NCI-H510A treated with DMSO at 0.1 percent for 48 hours (cell line): ENCODE results near the gene CAVIN4.

ENCODE experiments used
- DNase-seq: peaks from one replicate; lab custom pipeline; 2025; lab: John Stamatoyannopoulos, UW

CAVIN4 gene, protein sequence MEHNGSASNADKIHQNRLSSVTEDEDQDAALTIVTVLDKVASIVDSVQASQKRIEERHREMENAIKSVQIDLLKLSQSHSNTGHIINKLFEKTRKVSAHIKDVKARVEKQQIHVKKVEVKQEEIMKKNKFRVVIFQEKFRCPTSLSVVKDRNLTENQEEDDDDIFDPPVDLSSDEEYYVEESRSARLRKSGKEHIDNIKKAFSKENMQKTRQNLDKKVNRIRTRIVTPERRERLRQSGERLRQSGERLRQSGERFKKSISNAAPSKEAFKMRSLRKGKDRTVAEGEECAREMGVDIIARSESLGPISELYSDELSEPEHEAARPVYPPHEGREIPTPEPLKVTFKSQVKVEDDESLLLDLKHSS

DNA sequence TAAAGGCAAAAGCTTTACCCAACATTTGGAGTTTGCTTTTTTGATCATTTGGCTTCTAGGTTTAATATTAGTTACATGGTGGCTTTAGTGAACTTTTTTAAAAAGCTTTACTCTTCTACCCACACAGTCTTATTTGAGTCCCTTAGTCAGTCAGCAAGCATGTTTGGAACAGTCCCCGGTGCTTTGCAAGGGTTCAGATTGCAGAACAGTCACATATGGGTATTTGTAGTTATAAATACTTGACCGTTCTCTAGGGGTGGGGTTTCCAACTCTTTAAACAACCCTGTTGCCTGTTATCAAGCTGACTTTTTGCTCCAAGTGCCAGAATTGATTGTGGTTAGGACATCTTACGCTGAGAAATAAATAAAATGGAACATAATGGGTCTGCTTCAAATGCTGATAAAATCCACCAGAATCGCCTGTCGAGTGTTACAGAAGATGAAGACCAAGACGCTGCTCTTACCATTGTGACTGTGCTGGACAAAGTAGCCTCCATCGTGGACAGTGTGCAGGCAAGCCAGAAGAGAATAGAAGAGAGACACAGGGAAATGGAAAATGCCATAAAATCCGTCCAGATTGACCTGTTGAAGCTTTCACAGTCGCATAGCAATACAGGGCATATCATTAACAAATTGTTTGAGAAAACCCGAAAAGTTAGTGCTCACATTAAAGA is at the start of gene CAVIN4:
Gene CAVIN4 (plus strand): TSS at position 304 of the 673 bp plus-strand sequence. CDS start 65 bp downstream, at position 369.
- DNase-seq: no peak

DNA sequence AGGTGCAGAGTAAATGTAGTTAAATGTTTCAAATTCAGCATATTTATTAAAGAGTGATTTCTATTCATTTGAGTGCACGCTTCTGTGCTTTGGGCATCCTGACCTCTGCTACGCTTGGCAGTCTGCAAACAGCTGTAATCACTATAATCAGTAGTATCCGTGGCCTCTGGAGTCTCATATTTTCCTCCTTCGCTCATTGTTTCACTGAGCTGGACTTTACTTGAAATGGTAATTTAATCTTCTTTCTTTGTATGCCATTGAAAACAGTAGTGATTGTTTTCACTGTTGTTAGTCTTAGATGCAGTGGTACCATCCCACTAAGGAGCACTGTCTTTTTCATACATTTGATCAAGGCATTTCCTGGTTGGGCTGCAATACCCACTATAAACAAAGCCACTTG is 43.5 kb upstream of the CAVIN4 start:
- no peak for DNase-seq

DNA sequence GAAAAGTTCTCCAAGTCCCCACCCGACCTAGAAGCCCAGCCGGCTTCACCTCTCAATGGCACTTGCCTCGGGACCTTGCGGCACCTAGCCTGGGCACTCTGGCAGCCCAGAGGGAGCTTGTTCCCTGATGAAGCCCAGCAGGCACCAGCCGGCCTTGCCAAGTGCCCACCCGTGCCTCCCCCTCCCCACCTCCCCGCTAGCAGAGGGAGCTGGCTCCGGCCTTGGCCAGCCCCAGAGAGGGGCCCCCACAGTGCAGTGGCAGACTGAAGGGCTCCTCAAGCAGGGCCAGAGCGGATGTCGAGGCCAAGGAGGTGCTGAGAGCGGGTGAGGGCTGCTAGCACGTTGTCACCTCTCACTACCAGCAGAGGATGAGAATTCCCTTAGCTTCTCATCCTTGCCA is 37.6 kb upstream of the CAVIN4 start:
- DNase-seq: no peak

DNA sequence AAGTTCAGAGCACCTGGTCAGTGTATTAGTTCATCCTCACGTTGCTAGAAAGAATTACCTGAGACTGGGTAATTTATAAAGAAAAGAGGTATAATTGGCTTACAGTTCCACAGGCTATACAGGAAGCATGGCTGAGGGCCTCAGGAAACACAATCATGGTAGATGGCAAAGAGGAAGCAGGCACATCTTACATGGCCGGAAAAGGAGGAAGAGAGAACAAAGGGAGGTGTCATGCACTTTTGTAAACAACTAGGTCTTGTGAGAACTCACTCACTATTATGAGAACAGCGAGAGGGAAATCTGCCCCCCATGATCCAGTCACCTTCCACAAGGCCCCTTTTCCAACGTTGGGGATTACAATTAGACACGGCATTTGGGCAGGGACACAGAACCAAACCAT is 28.8 kb upstream of the CAVIN4 start:
- no peak for DNase-seq

DNA sequence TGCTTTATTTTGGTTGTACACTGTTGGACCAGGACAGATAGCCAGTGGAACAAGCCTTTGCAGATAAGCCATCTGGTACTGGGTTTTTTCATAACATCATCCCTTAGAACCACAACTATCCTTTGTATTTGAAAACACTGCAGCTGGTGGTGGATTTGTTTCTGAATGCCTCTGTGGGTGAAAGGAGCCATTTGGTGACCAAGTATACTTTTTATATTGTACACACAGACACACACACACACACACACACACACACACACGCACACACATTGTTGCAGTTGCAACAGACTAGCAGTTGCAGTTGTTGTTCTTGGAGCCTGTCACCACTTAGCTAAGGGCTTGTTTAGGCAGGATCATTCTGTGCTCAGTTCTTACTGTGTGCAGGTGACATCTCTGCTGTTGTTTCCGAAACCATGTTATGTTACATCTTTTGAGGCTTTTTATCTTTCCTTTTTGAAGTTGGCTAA is 22.9 kb upstream of the CAVIN4 start:
- DNase-seq: no peak

DNA sequence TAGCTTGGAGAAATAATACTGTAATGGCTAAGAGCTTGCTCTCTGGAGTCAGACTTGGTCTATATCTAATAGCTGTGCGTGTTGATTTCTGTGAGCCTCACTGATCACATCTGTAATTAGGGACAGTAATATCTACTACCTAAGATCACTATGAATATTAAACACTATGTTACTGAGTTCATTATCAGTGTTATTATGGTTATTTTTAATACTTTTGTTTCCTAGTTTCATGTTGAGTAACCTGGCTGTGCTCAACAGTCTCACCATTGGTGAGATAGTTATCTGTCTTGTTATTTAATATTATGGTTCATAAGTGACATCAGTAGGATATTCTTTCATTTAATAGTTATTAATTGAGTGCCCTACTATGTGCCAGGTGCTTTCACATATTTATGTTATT is 22.4 kb upstream of the CAVIN4 start:
- no peak for DNase-seq

DNA sequence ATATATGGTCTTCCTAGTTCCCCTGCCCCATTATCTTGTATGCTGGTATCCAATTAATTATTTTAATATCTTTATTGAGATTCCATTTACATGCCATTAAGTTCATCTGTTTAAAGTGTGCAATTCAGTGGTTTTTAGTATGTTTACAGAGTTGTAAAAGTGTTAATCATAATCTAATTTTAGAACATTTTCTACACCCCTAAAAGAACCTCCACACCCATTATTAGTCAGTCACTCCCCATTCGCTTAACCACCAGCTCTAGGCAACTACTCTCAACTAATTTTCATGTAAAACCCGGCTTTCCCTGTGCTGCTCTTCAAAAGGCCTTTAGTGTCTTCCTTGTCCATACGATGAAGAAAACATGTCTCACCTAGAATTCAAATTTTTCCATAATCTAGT is 20.8 kb upstream of the CAVIN4 start:
- DNase-seq: no peak

DNA sequence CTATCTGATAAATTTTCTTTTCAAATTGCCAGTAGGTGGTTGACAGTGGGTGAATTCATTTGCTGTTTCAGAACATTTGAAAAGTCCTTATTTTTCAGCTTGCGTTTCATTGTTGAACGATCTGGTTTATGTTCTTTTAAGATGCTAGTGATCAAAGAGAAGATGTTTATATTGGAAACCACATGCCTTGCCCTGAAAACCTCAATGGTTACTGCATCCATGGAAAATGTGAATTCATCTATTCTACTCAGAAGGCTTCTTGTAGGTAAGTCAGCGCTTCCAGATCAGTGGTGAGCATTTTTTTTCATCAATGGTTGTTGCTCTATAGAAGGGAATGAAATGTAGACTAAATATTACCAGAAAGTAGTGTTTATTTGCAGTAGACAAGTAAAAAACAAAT is 16.6 kb upstream of the CAVIN4 start:
- no peak for DNase-seq

DNA sequence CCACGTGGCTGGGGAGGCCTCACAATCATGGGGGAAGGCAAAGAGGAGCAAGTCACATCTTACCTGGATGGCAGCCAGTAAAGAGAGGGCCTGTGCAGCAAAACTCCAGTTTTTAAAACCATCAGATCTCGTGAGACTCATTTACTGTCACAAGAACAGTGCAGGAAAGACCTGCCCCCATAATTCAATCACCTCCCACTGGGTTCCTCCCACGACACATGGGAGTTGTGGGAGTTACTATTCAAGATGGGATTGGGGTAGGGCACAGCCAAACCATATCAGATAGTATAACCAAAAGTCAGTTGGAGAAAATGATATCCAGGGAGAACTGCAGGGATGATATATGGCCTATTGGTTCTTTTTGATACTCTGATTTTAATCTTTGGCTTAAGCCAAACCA is 10.0 kb upstream of the CAVIN4 start:
- no peak for DNase-seq

DNA sequence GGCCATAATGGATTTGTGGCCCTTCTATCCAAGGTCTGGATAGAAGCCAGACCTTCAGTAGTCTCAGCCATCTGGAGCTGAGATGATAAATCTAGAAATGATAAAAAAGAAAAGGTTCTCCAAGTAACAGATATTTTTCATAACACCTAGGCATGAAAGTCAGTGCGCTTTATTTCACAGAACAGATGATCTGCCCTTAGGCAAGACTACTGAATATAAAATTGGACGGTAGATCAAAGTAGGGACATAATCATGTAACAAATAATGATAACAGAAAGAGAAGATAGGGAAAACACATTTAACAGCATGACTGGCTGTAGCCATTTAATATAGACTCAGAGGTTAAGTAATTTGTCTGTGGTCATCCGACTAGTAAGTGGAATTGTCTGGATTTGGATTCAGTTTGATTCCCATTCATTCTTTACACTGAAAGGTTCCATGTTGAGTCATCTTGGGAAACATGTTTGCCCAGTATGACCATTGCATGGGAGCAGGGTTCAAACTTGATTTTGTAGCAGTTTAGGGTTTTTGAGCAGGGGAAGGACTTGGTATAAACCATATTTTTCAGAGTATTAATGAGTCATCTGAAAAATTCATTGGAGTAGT is 4.1 kb upstream of the CAVIN4 start:
- DNase-seq: no peak

DNA sequence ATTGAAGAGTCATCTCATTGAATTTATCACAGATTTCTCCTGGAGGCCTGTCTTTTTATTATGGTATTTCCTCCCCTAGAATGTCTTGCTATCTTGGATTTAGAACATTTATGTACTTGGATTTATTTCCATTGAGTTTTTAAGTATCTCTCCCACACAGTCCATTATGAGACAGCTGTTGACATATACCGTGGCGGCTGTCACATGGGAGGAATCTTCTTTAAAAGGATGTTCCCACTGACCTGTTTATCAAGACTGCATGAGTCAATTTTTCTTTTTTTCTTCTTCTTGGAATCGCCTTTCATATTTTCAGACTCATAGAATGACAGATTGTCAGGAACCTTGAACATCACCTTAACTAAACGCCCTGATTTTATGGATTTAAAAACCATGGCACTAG is 2.9 kb upstream of the CAVIN4 start:
- no peak for DNase-seq

DNA sequence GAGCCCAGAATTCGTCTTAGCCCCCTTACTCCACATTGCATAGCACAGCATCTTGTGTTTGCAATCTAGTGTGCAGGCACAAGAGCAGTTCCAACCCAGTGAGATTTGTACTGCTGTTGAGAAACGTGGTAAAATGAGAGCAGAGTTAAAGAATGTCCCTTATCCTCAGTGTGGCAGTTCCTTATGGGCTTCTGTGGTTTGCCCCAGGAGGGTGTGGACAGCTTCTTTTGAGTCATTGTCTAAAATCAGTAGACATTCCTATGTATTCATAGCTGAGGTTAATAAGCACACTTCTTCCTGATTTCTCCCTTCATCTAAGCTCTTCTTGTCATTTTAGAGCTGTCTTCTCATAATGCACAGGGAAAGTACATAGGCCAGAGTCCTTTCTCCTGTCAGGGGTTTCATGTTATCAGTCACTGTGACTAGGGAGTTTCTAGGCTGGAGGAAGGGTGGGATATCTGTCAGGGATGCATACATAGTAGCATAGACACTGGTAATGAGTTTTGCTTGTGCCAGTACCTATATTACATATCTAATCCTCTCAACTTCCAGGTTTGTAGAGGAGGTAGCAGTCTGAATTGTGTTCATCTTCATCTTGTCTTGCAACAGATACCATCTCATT is 2.0 kb upstream of the CAVIN4 start:
- no peak for DNase-seq

DNA sequence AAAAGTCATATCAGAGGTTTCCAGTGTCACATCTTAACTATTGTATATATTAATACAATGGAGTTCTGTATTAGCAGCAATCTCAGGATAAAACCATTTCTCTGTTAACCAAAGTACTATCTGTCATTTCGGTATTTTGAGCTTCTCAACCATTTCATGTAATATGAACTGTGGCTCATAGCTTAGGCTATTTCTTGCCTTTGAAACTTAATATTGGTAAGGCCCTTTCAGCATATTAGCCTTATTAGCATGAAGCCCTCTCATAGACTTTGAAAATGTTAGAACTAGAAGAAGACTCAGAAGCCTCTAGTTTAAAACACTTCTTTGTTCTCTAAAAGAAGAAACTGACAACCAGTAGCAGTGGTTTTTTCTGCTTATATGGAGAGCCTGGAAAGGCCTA is 731 bp downstream of the CAVIN4 start:
- no peak for DNase-seq

DNA sequence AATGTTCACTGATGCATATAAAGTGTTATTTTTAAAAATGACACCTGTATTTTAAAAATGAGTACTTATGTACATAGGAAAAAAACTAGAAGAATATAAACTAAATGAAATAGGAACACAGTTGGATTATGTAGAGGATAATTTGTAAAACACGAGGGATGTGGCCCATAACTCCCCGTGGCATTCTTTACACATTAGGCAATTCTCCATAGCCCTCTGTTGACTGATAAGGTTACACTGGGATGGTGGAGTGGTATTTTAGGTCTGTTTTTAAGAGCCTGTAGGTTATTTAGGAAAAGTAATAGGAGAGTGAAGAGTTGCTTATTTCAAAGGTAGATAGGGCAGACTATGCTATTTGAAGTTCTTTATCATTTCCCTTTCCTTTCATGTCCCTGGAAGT is 1.8 kb downstream of the CAVIN4 start:
- DNase-seq: no peak

DNA sequence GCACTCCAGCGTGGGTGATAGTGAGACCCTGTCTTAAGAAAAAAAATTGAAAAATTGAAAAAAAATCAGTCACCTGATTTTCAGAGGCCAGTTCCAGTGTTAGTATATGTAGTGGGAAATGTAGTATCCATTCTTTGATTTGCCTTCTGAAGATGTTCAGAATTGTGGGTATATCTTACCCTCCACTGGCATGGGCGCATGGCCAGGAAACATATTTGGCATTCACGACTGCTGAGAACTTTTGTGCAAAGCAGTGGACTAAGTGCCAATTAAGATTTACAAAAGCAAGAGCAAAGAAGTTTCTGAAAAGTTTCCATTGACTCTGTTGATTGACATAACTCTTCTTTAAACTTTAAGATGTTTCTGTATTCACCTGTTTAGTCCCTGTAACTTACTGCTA is 2.4 kb downstream of the CAVIN4 start:
- no peak for DNase-seq

DNA sequence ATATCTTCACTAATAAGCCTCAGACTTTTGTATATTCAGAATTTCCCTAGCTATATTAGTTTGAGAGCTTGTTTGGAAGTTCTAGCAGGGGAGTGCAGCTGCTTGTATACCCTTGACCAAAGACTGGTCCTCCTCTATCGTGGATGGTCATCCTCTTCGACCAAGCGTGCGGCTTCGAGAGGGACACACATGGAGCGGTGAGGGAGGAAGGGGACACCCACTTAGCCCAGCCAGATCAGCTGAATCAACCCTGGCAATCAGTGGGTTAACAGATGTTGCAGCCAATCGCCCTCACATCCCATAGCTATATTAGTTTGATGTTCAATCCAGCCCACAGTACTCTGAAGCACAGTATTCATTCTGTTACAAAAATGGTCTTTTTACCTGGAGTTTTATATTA is 3.2 kb downstream of the CAVIN4 start:
- DNase-seq: no peak

DNA sequence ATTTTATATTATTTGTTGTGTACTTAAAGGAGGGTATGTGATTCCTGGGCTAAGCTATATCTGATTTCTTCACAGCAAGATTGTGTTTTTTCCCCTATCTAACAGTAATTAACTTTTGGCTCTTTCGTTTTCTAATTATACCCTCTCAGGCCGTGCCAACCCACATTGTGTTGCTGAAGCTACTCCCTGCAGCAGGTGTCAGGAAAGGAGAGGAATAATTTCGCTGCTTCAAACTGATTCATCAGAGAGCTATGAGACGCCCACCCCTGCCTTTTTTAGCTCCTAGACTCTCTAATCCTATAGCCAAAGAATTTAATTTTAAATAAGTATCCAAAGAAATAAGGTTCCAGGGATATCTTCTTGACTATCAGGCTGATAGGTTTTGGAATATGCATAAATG is 3.8 kb downstream of the CAVIN4 start:
- no peak for DNase-seq

DNA sequence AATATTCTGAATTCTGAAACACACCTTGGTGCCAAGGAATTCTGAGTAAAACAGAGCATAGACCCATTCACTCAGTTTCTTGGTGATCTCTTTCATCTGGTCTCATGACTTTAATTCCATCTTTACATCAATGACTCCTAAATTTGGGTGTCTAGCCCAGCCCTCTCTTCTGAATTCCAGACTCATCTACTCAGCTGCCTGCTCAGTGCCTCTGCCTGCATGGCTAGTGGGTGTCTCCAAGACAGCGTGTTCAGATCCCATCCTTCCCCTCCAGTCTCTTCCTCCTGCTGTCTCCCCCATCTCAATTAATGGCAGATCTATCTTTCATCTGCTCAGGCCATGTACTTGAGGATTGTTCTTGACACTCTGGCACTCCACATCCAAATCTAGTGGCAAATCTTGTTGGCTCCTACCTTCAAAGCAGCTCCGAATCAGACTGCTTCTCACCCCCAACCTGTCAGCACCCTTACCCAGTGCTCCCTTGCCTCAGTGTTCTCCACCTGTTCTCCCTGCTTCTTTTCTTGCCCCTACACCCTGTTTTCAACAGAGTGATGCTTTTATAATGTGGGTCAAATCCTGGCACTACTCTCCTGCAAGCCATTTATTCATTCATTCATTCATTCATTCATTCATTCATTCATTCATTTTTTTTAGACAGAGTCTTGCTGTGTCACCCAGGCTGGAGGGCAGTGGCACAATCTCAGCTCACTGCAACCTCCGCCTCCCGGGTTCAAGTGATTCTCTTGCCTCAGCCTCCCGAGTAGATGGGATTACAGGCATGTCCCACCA is 5.3 kb downstream of the CAVIN4 start:
- DNase-seq: no peak

DNA sequence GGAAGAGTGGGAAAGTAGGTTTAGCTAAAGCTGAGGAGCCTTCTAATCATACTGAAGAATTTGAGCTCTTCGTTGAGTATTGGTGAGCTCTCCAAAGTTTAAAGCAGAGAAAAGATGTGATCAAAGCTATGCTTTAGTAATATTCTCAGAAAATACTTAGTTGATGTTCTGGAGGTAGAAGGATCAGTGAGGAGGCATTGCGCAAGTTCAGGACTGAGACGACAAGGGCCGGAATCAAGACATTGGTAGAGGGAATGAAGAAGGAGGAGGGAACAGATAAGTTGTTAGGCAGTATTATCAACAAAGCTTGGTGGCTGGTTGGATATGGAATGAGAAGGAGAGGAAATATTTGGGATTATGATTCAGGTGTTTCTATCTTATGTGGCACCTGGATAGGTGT is 7.1 kb downstream of the CAVIN4 start:
- DNase-seq: no peak

DNA sequence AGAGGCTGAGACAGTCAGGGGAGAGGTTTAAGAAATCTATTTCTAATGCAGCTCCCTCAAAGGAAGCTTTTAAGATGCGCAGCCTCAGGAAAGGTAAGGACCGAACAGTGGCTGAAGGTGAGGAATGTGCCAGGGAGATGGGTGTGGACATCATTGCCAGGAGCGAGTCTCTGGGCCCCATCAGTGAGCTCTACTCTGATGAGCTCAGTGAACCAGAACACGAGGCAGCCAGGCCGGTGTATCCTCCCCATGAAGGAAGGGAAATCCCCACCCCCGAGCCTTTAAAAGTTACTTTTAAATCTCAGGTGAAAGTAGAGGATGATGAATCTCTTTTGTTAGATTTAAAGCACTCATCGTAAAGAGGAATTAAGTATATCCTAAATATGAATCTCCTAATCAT is 8.2 kb downstream of the CAVIN4 start:
- no peak for DNase-seq

DNA sequence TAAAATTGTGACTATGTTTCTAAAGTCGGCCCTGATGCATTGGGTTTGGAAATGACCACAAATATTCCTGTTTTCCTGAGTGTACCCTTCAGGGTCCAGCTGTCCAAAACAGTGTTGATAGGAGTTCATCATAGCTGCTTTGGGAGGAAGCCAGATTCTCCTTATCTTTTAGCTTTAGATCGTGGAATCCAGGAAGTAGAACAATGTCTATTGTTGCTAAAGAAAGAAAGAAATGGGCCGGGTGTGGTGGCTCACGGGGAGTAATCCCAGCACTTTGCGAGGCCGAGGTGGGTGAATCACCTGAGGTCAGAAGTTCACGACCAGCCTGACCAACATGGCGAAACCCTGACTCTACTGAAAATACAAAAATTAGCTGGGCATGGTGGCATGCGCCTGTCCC is 9.5 kb downstream of the CAVIN4 start:
- DNase-seq: no peak

DNA sequence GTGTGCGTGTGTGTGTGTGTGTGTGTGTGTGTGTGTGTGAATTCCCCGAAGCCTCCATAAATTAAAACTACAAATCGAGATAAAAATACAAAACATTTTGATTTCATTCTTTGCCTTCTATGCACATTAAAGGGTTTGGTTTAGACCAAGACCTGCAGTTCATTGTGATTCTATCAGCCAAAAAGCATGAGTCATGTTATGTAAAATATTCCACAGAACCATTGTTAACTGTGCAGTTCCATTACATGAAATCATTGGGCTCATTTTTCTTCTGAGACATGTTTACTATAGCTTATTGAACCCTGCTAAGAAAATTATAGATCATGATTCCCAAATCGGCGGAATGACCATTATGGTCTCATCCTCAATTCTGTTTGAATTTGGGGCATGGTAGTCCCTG is 11.7 kb downstream of the CAVIN4 start:
- DNase-seq: no peak
